Endodermal cell (in vitro differentiated cells): ENCODE results near the gene COG2. TPM values are rescaled to one million over a fixed set of nuclear protein-coding genes. Genes with fewer than 3 reads are reported as not detected.

Source experiments
- DNase-seq: peaks from one replicate; pipeline ENCODE4 v3.0.0-alpha.2; 2017
- H3K27ac ChIP-seq: 2 replicates; pipeline ENCODE4 v1.5.1; 2013; ENCODE audit warnings: mild to moderate bottlenecking, low read depth, low read length, moderate library complexity
- H3K27me3 ChIP-seq: 2 replicates; pipeline ENCODE4 v1.6.1; 2013; ENCODE audit warnings: mild to moderate bottlenecking, low read length, moderate library complexity; ENCODE audit not compliant: insufficient read depth, control insufficient read depth, poor library complexity, severe bottlenecking
- H3K36me3 ChIP-seq: 2 replicates; pipeline ENCODE4 v1.7.0; 2013; ENCODE audit warnings: mild to moderate bottlenecking, low read length, moderate library complexity; ENCODE audit not compliant: control insufficient read depth, insufficient read depth
- H3K4me1 ChIP-seq: one replicate; pipeline ENCODE4 v1.7.0; 2013; ENCODE audit warnings: low read length; ENCODE audit not compliant: control insufficient read depth, insufficient read depth
- H3K4me3 ChIP-seq: 2 replicates; pipeline ENCODE4 v1.5.1; 2013; ENCODE audit warnings: mild to moderate bottlenecking, low read length, moderate library complexity
- H3K9ac ChIP-seq: 2 replicates; pipeline ENCODE4 v1.6.1; 2013; ENCODE audit warnings: mild to moderate bottlenecking, low read length, moderate library complexity; ENCODE audit not compliant: poor library complexity, severe bottlenecking; ENCODE audit errors: extremely low read depth
- H3K9me3 ChIP-seq: 2 replicates; pipeline ENCODE4 v1.6.1; 2013; ENCODE audit warnings: mild to moderate bottlenecking, low read length, moderate library complexity; ENCODE audit not compliant: control insufficient read depth
- H3K27ac Mint-ChIP-seq: 2 replicates; pipeline ENCODE4 v1.8.0; 2020; ENCODE audit warnings: mixed read lengths
- H3K27me3 Mint-ChIP-seq: 2 replicates; pipeline ENCODE4 v1.8.0; 2021; ENCODE audit warnings: mild to moderate bottlenecking, mixed read lengths; ENCODE audit not compliant: insufficient read depth
- H3K36me3 Mint-ChIP-seq: 2 replicates; pipeline ENCODE4 v1.8.0; 2020; ENCODE audit warnings: low read depth, mixed read lengths
- H3K4me1 Mint-ChIP-seq: 2 replicates; pipeline ENCODE4 v1.8.0; 2020; ENCODE audit warnings: mixed read lengths
- H3K4me3 Mint-ChIP-seq: 2 replicates; pipeline ENCODE4 v1.8.0; 2020; ENCODE audit warnings: mild to moderate bottlenecking, moderate library complexity, mixed read lengths
- H3K9me3 Mint-ChIP-seq: 2 replicates; pipeline ENCODE4 v1.8.0; 2020; ENCODE audit warnings: mild to moderate bottlenecking, mixed read lengths
- CTCF ChIP-seq: fragments of 200-600 bp; sonication (generic); conservative IDR thresholded peaks from 2 replicates; pipeline ENCODE4 v1.5.0; 2021; ENCODE audit warnings: antibody characterized with exemption, mild to moderate bottlenecking
- WGBS, 2 experiments: methylation state at CpG; one replicate each; pipeline versions ENCODE4 v1.1.5 to v1.1.7; 2013; ENCODE audit warnings: missing lambda C conversion rate in 2 of 2, mixed read lengths in 1 of 2; ENCODE audit not compliant: insufficient coverage in 1 of 2, insufficient read length in 1 of 2; 5-methylcytosine and 5-hydroxymethylcytosine counted together
- total RNA-seq, 2 donors: library from RNA; stranded (reverse); fragmentation: NEBNext Ultra II Directional in 1 of 2; extraction: Animal tissue kit (Norgen Biotek cat#: 25700) in 1 of 2; gene quantifications; 2 replicates in 1 of 2; 3 replicates in 1 of 2; pipeline ENCODE4 v1.2.1, GENCODE V29; 2021

Gene COG2
- total RNA-seq, 2 donors from 2014 or later = 26.1 to 29.7 TPM

GRCh38 chr1:230702934-230703678, 60.8 kb downstream of the COG2 start:
- DNase-seq = no peak

GRCh38 chr1:230703679-230704385, 61.6 kb downstream of the COG2 start:
- Histone ChIP-seq H3K4me3 (no peak overlapping the region), H3K4me1 (no peaks in the 10 kb centered on the region), H3K27me3 (no peaks in the 10 kb centered on the region), H3K9ac (no peak overlapping the region), H3K36me3 (no peaks in the 10 kb centered on the region), H3K27ac (no peak overlapping the region), H3K9me3 (no peaks in the 10 kb centered on the region)
- peaks cover 2% of the 10 kb centered on the region for H3K27me3 Mint-ChIP-seq
- WGBS, 2 experiments = 91 to 93% methylated on average over 4 to 8 of the region's 8 CpGs
- H3K4me1 Mint-ChIP-seq = peaks cover 3% of the 10 kb centered on the region
- no peaks in the 10 kb centered on the region for H3K36me3 Mint-ChIP-seq
- no peak for TF ChIP-seq CTCF
- DNase-seq = no peak
- H3K27ac Mint-ChIP-seq = no peak overlapping the region
- no peaks in the 10 kb centered on the region for H3K9me3 Mint-ChIP-seq
- H3K4me3 Mint-ChIP-seq = no peak overlapping the region

More at GRCh38 chr1:230702934-230703678, 60.8 kb downstream of the COG2 start:
- H3K9me3 ChIP-seq = no peaks in the 10 kb centered on the region
- no peak overlapping the region for H3K4me3 Mint-ChIP-seq
- H3K9ac ChIP-seq = no peak overlapping the region
- WGBS, 2 experiments = 74 to 88% methylated on average over 9 to 14 of the region's 14 CpGs
- no peak overlapping the region for H3K27ac ChIP-seq
- no peaks in the 10 kb centered on the region for H3K9me3 Mint-ChIP-seq
- H3K36me3 ChIP-seq = no peaks in the 10 kb centered on the region
- H3K4me1 Mint-ChIP-seq = peaks cover 3% of the 10 kb centered on the region
- no peaks in the 10 kb centered on the region for H3K36me3 Mint-ChIP-seq
- H3K27ac Mint-ChIP-seq = no peak overlapping the region
- no peaks in the 10 kb centered on the region for H3K27me3 ChIP-seq
- no peaks in the 10 kb centered on the region for H3K4me1 ChIP-seq
- H3K4me3 ChIP-seq = no peak overlapping the region
- H3K27me3 Mint-ChIP-seq = peaks cover 2% of the 10 kb centered on the region
- no peak for TF ChIP-seq CTCF

- H3K4me3 ChIP-seq = no peak overlapping the region
- no peaks in the 10 kb centered on the region for H3K4me1 ChIP-seq
- no peaks in the 10 kb centered on the region for H3K9me3 ChIP-seq
- WGBS, 2 experiments = 90 to 93% methylated on average over 6 to 7 of the region's 7 CpGs
- no peak overlapping the region for H3K27ac ChIP-seq
- no peaks in the 10 kb centered on the region for H3K36me3 Mint-ChIP-seq
- no peak overlapping the region for H3K4me3 Mint-ChIP-seq
- H3K36me3 ChIP-seq = no peaks in the 10 kb centered on the region
- no peaks in the 10 kb centered on the region for H3K9me3 Mint-ChIP-seq
- H3K27ac Mint-ChIP-seq = no peak overlapping the region
- peaks cover 2% of the 10 kb centered on the region for H3K27me3 Mint-ChIP-seq
- H3K9ac ChIP-seq = no peak overlapping the region
- H3K27me3 ChIP-seq = no peaks in the 10 kb centered on the region
- H3K4me1 Mint-ChIP-seq = peaks cover 3% of the 10 kb centered on the region
- DNase-seq = no peak
- TF ChIP-seq CTCF = no peak
Observed at GRCh38 chr1:230704830-230705229, 62.5 kb downstream of the COG2 start.
